Spleen (tissue), 7 donors: Measurements from ENCODE around the gene ZNF22.

Experiments used
- POLR2A ChIP-seq, 3 donors: fragments of 450-650 bp; IDR thresholded peaks; one replicate each; pipeline ENCODE4 v1.5.1; 2017; ENCODE audit warnings: antibody characterized with exemption in 3 of 3, mild to moderate bottlenecking in 1 of 3
- POLR2AphosphoS5 ChIP-seq, 3 donors: sonication (generic); formaldehyde crosslinking; IDR thresholded peaks; one replicate each; pipeline ENCODE4 v1.5.1; 2017; ENCODE audit warnings: antibody characterized with exemption in 3 of 3
- TF ChIP-seq, protein P1 (sequence below), 11 experiments: fragments of 200-600 bp in 7 of 11; fragments of 450-650 bp in 4 of 11; sonication (generic) in 4 of 11; IDR thresholded peaks in 8 of 11; conservative IDR thresholded peaks in 3 of 11; 1 replicate in 7 of 11; 2 replicates in 4 of 11; pipeline versions ENCODE4 v1.4.0 to v1.8.0; 2016 to 2021; ENCODE audit warnings: antibody characterized with exemption in 11 of 11, inconsistent platforms in 4 of 11, mild to moderate bottlenecking in 1 of 11
- donor health status: DM: no; HTN: no; CAD: no; lungs with moderate emphysema.
- donor health status: DM: no; HTN: no; CAD: no.
- donor health status: DM: no; HTN: no; CAD: no.

DNA sequence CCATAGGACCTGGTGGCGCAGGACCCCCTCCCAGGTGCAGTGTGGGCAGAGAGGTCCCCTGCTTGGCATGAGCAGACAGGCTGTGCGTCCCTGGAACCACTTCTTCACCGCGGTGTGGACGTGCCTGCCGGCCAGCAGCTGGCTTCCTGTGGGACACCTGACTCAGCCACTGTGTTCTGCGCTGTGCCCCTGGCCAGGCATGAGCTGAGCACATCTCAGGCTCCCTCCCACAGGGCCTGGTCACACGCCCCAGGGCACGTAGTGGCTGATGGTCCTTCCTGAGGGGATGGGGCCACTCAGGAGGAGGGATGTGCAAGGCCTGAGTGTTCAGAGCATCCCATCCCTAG, 18.6 kb upstream of the ZNF22 start:
- peak in 2 of 3 donors; percentile 13 to 40 for TF ChIP-seq POLR2AphosphoS5 (IDR thresholded peaks at IDR 0.05)
- TF ChIP-seq, protein P1, sequence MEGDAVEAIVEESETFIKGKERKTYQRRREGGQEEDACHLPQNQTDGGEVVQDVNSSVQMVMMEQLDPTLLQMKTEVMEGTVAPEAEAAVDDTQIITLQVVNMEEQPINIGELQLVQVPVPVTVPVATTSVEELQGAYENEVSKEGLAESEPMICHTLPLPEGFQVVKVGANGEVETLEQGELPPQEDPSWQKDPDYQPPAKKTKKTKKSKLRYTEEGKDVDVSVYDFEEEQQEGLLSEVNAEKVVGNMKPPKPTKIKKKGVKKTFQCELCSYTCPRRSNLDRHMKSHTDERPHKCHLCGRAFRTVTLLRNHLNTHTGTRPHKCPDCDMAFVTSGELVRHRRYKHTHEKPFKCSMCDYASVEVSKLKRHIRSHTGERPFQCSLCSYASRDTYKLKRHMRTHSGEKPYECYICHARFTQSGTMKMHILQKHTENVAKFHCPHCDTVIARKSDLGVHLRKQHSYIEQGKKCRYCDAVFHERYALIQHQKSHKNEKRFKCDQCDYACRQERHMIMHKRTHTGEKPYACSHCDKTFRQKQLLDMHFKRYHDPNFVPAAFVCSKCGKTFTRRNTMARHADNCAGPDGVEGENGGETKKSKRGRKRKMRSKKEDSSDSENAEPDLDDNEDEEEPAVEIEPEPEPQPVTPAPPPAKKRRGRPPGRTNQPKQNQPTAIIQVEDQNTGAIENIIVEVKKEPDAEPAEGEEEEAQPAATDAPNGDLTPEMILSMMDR (IDR thresholded peaks at IDR 0.05 in 8 of 11, conservative IDR thresholded peaks at IDR 0.05 in 3 of 11), result no peak
- no peak for TF ChIP-seq POLR2A (IDR thresholded peaks at IDR 0.05)
